HepG2 (cell line): Measurements from ENCODE around the gene EED. TPM values are rescaled to one million over a fixed set of nuclear protein-coding genes. Genes with fewer than 3 reads are reported as not detected.

Source experiments
- NCOA5 ChIP-seq: sonication (generic); formaldehyde crosslinking; IDR thresholded peaks from 2 replicates; pipeline ENCODE4 v1.4.0; 2020; ENCODE audit warnings: missing genetic modification reagents
- SAP130 ChIP-seq: IDR thresholded peaks from 2 replicates; pipeline ENCODE4 v1.6.1; 2016; ENCODE audit warnings: low read depth
- SMYD3 ChIP-seq: sonication (generic); formaldehyde crosslinking; IDR thresholded peaks from 2 replicates; pipeline ENCODE4 v1.8.1; 2023; ENCODE audit warnings: mild to moderate bottlenecking, missing genetic modification reagents
- ZNF83 ChIP-seq: sonication (generic); formaldehyde crosslinking; IDR thresholded peaks from 2 replicates; pipeline ENCODE4 v1.4.0; 2020; ENCODE audit warnings: missing genetic modification reagents, mild to moderate bottlenecking, borderline replicate concordance
- polyA plus RNA-seq, 8 experiments: library from polyadenylated mRNA; depleted of rRNA in 3 of 8; stranded (reverse) in 7 of 8; unstranded in 1 of 8; fragments of >200 nt; fragmentation: Illumina TruSeq in 4 of 8; extraction: Trizol in 4 of 8; gene quantifications; 2 replicates each; pipeline versions ENCODE4 v1.2.1 to v1.2.3, GENCODE V29; 2011 to 2016; ENCODE audit warnings: low read depth in 4 of 8, missing spikeins in 1 of 8, mixed read lengths in 1 of 8; ENCODE audit not compliant: insufficient read depth in 1 of 8
- total RNA-seq, 5 experiments: library from RNA; depleted of rRNA; stranded (reverse); fragments of >200 nt; fragmentation: Illumina TruSeq; extraction: Trizol; gene quantifications; 2 replicates each; pipeline ENCODE4 v1.2.3, GENCODE V29; 2016; ENCODE audit warnings: low read depth in 1 of 5
- TF ChIP-seq, protein P1 (sequence below): sonication (generic); formaldehyde crosslinking; conservative IDR thresholded peaks from 2 replicates; pipeline ENCODE4 v1.4.0; 2020; ENCODE audit warnings: mild to moderate bottlenecking, missing genetic modification reagents, moderate library complexity
- TF ChIP-seq, protein P2 (sequence below): sonication (generic); formaldehyde crosslinking; IDR thresholded peaks from 2 replicates; pipeline ENCODE4 v1.4.0; 2020; ENCODE audit warnings: missing genetic modification reagents
- TF ChIP-seq, protein P3 (sequence below): IDR thresholded peaks from 2 replicates; pipeline ENCODE4 v1.6.1; 2016; ENCODE audit warnings: missing compliant biosample characterization, missing genetic modification reagents, borderline replicate concordance
- TF ChIP-seq, protein P4 (sequence below): sonication (generic); formaldehyde crosslinking; IDR thresholded peaks from 2 replicates; pipeline ENCODE4 v1.5.0; 2020; ENCODE audit warnings: missing genetic modification reagents
- TF ChIP-seq, protein P5 (sequence below): sonication (generic); formaldehyde crosslinking; IDR thresholded peaks from 2 replicates; pipeline ENCODE4 v1.4.0; 2020; ENCODE audit warnings: low read depth, missing genetic modification reagents
- TF ChIP-seq, protein P6 (sequence below): sonication (generic); formaldehyde crosslinking; IDR thresholded peaks from 2 replicates; pipeline ENCODE4 v1.4.0; 2020; ENCODE audit warnings: missing genetic modification reagents

The EED gene
- total and polyA plus RNA-seq, 2 of the 13 experiments (the other 11 are each of a cell fraction or from before 2014, with no cell fraction given), result 11.0 to 28.4 TPM

DNA sequence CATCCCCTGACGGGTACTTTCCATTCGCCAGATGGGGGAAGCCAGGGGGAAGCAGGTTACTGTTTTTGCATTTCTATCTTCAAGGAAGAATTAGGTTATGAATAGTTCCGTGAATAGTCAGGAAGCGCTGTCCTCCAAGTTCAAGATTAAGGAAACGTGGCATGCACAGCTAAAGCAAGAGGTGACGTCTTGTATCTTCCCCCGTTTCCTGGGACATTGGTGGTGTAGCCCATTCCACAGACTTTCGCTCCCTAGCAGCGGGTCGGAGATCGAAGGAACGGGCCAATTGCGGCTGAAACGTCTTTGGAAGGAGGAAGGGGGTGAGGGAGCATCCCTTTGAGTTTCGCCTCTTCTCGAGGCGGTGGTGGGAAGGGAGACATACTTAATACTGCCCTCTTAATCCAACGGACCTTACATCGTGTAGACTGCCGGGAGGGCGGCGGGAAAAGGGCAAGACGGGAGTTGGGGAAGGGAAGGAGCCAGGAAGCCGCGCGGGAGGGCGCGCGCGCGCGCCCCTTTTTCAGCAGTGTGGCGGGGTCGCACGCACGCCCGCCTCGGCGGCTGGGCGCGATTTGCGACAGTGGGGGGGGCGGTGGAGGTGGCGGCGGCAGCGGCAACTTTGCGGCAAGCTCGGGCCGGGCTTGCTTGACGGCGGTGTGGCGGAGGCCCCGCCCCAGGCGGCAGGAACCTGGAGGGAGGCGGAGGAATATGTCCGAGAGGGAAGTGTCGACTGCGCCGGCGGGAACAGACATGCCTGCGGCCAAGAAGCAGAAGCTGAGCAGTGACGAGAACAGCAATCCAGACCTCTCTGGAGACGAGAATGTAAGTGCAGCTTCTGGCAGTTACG lies at the start of gene EED (continued):
- TF ChIP-seq NCOA5, result no peak
- TF ChIP-seq, protein P1, sequence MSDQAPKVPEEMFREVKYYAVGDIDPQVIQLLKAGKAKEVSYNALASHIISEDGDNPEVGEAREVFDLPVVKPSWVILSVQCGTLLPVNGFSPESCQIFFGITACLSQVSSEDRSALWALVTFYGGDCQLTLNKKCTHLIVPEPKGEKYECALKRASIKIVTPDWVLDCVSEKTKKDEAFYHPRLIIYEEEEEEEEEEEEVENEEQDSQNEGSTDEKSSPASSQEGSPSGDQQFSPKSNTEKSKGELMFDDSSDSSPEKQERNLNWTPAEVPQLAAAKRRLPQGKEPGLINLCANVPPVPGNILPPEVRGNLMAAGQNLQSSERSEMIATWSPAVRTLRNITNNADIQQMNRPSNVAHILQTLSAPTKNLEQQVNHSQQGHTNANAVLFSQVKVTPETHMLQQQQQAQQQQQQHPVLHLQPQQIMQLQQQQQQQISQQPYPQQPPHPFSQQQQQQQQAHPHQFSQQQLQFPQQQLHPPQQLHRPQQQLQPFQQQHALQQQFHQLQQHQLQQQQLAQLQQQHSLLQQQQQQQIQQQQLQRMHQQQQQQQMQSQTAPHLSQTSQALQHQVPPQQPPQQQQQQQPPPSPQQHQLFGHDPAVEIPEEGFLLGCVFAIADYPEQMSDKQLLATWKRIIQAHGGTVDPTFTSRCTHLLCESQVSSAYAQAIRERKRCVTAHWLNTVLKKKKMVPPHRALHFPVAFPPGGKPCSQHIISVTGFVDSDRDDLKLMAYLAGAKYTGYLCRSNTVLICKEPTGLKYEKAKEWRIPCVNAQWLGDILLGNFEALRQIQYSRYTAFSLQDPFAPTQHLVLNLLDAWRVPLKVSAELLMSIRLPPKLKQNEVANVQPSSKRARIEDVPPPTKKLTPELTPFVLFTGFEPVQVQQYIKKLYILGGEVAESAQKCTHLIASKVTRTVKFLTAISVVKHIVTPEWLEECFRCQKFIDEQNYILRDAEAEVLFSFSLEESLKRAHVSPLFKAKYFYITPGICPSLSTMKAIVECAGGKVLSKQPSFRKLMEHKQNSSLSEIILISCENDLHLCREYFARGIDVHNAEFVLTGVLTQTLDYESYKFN (CRISPR knock-in tag), result peak; percentile 28; the same call in 1 of the 2 replicates
- no peak for TF ChIP-seq SMYD3 (CRISPR knock-in tag)
- TF ChIP-seq, protein P2, sequence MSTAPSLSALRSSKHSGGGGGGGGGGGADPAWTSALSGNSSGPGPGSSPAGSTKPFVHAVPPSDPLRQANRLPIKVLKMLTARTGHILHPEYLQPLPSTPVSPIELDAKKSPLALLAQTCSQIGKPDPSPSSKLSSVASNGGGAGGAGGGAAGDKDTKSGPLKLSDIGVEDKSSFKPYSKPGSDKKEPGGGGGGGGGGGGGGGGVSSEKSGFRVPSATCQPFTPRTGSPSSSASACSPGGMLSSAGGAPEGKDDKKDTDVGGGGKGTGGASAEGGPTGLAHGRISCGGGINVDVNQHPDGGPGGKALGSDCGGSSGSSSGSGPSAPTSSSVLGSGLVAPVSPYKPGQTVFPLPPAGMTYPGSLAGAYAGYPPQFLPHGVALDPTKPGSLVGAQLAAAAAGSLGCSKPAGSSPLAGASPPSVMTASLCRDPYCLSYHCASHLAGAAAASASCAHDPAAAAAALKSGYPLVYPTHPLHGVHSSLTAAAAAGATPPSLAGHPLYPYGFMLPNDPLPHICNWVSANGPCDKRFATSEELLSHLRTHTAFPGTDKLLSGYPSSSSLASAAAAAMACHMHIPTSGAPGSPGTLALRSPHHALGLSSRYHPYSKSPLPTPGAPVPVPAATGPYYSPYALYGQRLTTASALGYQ (CRISPR knock-in tag), result no peak
- TF ChIP-seq, protein P3, sequence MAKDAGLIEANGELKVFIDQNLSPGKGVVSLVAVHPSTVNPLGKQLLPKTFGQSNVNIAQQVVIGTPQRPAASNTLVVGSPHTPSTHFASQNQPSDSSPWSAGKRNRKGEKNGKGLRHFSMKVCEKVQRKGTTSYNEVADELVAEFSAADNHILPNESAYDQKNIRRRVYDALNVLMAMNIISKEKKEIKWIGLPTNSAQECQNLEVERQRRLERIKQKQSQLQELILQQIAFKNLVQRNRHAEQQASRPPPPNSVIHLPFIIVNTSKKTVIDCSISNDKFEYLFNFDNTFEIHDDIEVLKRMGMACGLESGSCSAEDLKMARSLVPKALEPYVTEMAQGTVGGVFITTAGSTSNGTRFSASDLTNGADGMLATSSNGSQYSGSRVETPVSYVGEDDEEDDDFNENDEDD, result peak; percentile 59; the same call in 1 of the 2 replicates
- peak; percentile 79 for TF ChIP-seq SAP130 (CRISPR knock-in tag)
- TF ChIP-seq ZNF83, result peak; percentile 34; the same call in 1 of the 2 replicates
- TF ChIP-seq, protein P4, sequence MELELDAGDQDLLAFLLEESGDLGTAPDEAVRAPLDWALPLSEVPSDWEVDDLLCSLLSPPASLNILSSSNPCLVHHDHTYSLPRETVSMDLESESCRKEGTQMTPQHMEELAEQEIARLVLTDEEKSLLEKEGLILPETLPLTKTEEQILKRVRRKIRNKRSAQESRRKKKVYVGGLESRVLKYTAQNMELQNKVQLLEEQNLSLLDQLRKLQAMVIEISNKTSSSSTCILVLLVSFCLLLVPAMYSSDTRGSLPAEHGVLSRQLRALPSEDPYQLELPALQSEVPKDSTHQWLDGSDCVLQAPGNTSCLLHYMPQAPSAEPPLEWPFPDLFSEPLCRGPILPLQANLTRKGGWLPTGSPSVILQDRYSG (CRISPR knock-in tag), result no peak
- TF ChIP-seq, protein P5, sequence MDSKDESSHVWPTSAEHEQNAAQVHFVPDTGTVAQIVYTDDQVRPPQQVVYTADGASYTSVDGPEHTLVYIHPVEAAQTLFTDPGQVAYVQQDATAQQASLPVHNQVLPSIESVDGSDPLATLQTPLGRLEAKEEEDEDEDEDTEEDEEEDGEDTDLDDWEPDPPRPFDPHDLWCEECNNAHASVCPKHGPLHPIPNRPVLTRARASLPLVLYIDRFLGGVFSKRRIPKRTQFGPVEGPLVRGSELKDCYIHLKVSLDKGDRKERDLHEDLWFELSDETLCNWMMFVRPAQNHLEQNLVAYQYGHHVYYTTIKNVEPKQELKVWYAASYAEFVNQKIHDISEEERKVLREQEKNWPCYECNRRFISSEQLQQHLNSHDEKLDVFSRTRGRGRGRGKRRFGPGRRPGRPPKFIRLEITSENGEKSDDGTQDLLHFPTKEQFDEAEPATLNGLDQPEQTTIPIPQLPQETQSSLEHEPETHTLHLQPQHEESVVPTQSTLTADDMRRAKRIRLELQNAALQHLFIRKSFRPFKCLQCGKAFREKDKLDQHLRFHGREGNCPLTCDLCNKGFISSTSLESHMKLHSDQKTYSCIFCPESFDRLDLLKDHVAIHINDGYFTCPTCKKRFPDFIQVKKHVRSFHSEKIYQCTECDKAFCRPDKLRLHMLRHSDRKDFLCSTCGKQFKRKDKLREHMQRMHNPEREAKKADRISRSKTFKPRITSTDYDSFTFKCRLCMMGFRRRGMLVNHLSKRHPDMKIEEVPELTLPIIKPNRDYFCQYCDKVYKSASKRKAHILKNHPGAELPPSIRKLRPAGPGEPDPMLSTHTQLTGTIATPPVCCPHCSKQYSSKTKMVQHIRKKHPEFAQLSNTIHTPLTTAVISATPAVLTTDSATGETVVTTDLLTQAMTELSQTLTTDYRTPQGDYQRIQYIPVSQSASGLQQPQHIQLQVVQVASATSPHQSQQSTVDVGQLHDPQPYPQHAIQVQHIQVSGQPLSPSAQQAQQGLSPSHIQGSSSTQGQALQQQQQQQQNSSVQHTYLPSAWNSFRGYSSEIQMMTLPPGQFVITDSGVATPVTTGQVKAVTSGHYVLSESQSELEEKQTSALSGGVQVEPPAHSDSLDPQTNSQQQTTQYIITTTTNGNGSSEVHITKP (CRISPR knock-in tag), result peak; percentile 100
- TF ChIP-seq, protein P6, sequence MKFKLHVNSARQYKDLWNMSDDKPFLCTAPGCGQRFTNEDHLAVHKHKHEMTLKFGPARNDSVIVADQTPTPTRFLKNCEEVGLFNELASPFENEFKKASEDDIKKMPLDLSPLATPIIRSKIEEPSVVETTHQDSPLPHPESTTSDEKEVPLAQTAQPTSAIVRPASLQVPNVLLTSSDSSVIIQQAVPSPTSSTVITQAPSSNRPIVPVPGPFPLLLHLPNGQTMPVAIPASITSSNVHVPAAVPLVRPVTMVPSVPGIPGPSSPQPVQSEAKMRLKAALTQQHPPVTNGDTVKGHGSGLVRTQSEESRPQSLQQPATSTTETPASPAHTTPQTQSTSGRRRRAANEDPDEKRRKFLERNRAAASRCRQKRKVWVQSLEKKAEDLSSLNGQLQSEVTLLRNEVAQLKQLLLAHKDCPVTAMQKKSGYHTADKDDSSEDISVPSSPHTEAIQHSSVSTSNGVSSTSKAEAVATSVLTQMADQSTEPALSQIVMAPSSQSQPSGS (CRISPR knock-in tag), result peak; percentile 65
- TF ChIP-seq, all 625 proteins: peak for 255
